ENCODE data around the gene ITGB5. TPM values are rescaled to one million over a fixed set of nuclear protein-coding genes. Genes with fewer than 3 reads are reported as not detected.
A peak's percentile ranks its signal among the peaks of the same experiment; 100 is the strongest.

The ITGB5 gene
- total and polyA plus RNA-seq, 4 donors, result 21.0 to 126 (median 43.7) TPM

DNA sequence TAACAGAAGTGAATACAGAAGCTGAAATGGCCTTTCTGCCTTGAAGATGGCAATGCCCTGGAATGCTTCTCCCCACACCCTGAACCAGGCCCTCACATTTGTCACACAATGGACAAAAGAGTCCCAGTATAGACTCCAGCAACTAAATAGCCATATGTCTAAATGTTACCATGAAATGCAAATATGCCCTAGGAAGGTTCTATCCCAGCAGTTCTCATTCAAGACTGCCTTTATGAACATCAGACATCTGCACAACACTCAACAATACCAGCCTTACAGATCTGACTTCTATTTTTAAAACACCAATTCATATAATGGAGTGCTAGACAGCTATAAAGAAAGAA lies 7.9 kb downstream of the ITGB5 start:
- DNase-seq (no peak), ATAC-seq (ENCODE audit: insufficient read depth, low FRiP score) (no peak)
- H3K9me3 ChIP-seq (ENCODE audit: control insufficient read depth in 4 of 4, insufficient read depth in 3 of 4, low read length in 3 of 4), result no peaks in the 10 kb centered on the region

GRCh38 chr3:124878561-124879336 lies 8.4 kb downstream of the ITGB5 start:
- DNase-seq (peak; percentile 23 to 58 (median 46)), ATAC-seq (ENCODE audit: insufficient read depth, low FRiP score) (peak; percentile 63)
- no peaks in the 10 kb centered on the region for H3K9me3 ChIP-seq (ENCODE audit: control insufficient read depth in 4 of 4, insufficient read depth in 3 of 4, low read length in 3 of 4)
- 15 to 20% methylated on average over 6 of the region's 6 CpGs for WGBS, 2 donors
- H3K4me3 ChIP-seq, result no peak overlapping the region
- TF ChIP-seq, protein P1, sequence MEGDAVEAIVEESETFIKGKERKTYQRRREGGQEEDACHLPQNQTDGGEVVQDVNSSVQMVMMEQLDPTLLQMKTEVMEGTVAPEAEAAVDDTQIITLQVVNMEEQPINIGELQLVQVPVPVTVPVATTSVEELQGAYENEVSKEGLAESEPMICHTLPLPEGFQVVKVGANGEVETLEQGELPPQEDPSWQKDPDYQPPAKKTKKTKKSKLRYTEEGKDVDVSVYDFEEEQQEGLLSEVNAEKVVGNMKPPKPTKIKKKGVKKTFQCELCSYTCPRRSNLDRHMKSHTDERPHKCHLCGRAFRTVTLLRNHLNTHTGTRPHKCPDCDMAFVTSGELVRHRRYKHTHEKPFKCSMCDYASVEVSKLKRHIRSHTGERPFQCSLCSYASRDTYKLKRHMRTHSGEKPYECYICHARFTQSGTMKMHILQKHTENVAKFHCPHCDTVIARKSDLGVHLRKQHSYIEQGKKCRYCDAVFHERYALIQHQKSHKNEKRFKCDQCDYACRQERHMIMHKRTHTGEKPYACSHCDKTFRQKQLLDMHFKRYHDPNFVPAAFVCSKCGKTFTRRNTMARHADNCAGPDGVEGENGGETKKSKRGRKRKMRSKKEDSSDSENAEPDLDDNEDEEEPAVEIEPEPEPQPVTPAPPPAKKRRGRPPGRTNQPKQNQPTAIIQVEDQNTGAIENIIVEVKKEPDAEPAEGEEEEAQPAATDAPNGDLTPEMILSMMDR (IDR thresholded peaks at IDR 0.05; ENCODE audit: control extremely low read depth, extremely low read depth), result no peak
- H3K9ac ChIP-seq (ENCODE audit: insufficient read depth in 1 of 2, low read length in 2 of 2), result no peak overlapping the region
- no peaks in the 10 kb centered on the region for H3K27me3 ChIP-seq (ENCODE audit: control insufficient read depth in 3 of 3, insufficient read depth in 3 of 3, low read length in 2 of 3)
- peaks cover 0 to 30% (median 10%) of the 10 kb centered on the region in 5 donors for H3K4me1 ChIP-seq (ENCODE audit: control insufficient read depth in 5 of 5, insufficient read depth in 5 of 5, low read length in 5 of 5)
- peak overlapping the region; percentile 64 to 90 for H3K27ac ChIP-seq (ENCODE audit: low read depth in 1 of 2, low read length in 1 of 2)
- no peaks in the 10 kb centered on the region for H3K36me3 ChIP-seq (ENCODE audit: control insufficient read depth in 4 of 4, insufficient read depth in 4 of 4, low read length in 4 of 4)

More for the DNA sequence above, 7.9 kb downstream of the ITGB5 start:
- Histone ChIP-seq H3K36me3 (ENCODE audit: control insufficient read depth in 4 of 4, insufficient read depth in 4 of 4, low read length in 4 of 4) (no peaks in the 10 kb centered on the region), H3K4me1 (ENCODE audit: control insufficient read depth in 5 of 5, insufficient read depth in 5 of 5, low read length in 5 of 5) (peaks cover 0 to 33% (median 10%) of the 10 kb centered on the region in 5 donors), H3K9ac (ENCODE audit: insufficient read depth in 1 of 2, low read length in 2 of 2) (no peak overlapping the region), H3K27ac (ENCODE audit: low read depth in 1 of 2, low read length in 1 of 2) (peak overlapping the region; percentile 51 to 90), H3K27me3 (ENCODE audit: control insufficient read depth in 3 of 3, insufficient read depth in 3 of 3, low read length in 2 of 3) (no peaks in the 10 kb centered on the region), H3K4me3 (no peak overlapping the region)
- TF ChIP-seq, protein P1 (IDR thresholded peaks at IDR 0.05; ENCODE audit: control extremely low read depth, extremely low read depth), result no peak

DNA sequence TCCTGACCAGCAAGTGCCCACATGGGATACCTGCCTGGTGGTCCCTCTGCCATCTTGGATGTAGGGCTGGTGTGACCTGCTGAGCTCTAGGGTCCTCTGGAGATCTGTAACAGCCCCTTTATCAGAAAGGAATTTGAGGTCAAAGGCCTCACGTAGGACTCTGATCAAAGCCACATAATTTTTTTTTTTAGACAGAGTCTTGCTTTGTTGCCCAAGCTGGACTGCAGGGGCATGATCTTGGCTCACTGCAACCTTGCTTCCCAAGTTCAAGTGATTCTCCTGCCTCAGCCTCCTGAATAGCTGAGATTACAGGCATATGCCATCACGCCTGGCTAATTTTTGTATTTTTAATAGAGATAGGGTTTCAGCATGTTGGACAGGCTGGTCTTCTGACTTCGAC lies 9.5 kb downstream of the ITGB5 start:
- H3K27me3 ChIP-seq (ENCODE audit: control insufficient read depth in 3 of 3, insufficient read depth in 3 of 3, low read length in 2 of 3), result no peaks in the 10 kb centered on the region
- peaks cover 0 to 2% (median under 1%) of the 10 kb centered on the region in 4 donors for H3K36me3 ChIP-seq (ENCODE audit: control insufficient read depth in 4 of 4, insufficient read depth in 4 of 4, low read length in 4 of 4)
- ATAC-seq (ENCODE audit: insufficient read depth, low FRiP score) (no peak), DNase-seq (no peak)
- no peaks in the 10 kb centered on the region for H3K9me3 ChIP-seq (ENCODE audit: control insufficient read depth in 4 of 4, insufficient read depth in 3 of 4, low read length in 3 of 4)
- TF ChIP-seq, protein P1 (IDR thresholded peaks at IDR 0.05; ENCODE audit: control extremely low read depth, extremely low read depth), result no peak
- H3K4me3 ChIP-seq, result no peak overlapping the region
- 82 to 86% methylated on average over 3 of the region's 3 CpGs for WGBS, 2 donors
- H3K4me1 ChIP-seq (ENCODE audit: control insufficient read depth in 5 of 5, insufficient read depth in 5 of 5, low read length in 5 of 5), result peaks cover 0 to 27% (median 12%) of the 10 kb centered on the region in 5 donors
- H3K27ac ChIP-seq (ENCODE audit: low read depth in 1 of 2, low read length in 1 of 2), result peak overlapping the region in 1 of 2 donors; percentile 88
- H3K9ac ChIP-seq (ENCODE audit: insufficient read depth in 1 of 2, low read length in 2 of 2), result no peak overlapping the region

All from lung (tissue), 12 donors.